ENCODE results near the gene CPNE6.

The CPNE6 gene

GRCh38 chr14:24115422-24116127, 44.2 kb downstream of the CPNE6 start:
- H3K27ac ChIP-seq = peak overlapping the region; percentile 99
- TF ChIP-seq CTCF (IDR thresholded peaks at IDR 0.05) = no peak

GRCh38 chr14:24116128-24116814, 44.9 kb downstream of the CPNE6 start:
- peak overlapping the region; percentile 99; the same call in 1 of the 2 replicates for H3K27ac ChIP-seq

GRCh38 chr14:24117179-24117578, 45.8 kb downstream of the CPNE6 start:
- H3K27ac ChIP-seq = no peak overlapping the region
- TF ChIP-seq ZFX (IDR thresholded peaks at IDR 0.05; ENCODE audit: borderline replicate concordance) (no peak), CTCF (IDR thresholded peaks at IDR 0.05) (no peak)

More at GRCh38 chr14:24116128-24116814, 44.9 kb downstream of the CPNE6 start:
- TF ChIP-seq ZFX (IDR thresholded peaks at IDR 0.05; ENCODE audit: borderline replicate concordance) (no peak), CTCF (IDR thresholded peaks at IDR 0.05) (no peak)

- H3K27ac ChIP-seq = no peak overlapping the region
- TF ChIP-seq ZFX (IDR thresholded peaks at IDR 0.05; ENCODE audit: borderline replicate concordance) = no peak
- TF ChIP-seq CTCF (IDR thresholded peaks at IDR 0.05) = no peak
Observed at GRCh38 chr14:24119691-24120090, 48.3 kb downstream of the CPNE6 start.

- TF ChIP-seq ZFX (IDR thresholded peaks at IDR 0.05; ENCODE audit: borderline replicate concordance) (no peak), CTCF (IDR thresholded peaks at IDR 0.05) (no peak)
- H3K27ac ChIP-seq = no peak overlapping the region
Observed at GRCh38 chr14:24121210-24121609, 49.8 kb downstream of the CPNE6 start.

- H3K27ac ChIP-seq = no peak overlapping the region
- no peak for TF ChIP-seq CTCF (IDR thresholded peaks at IDR 0.05)
- no peak for TF ChIP-seq ZFX (IDR thresholded peaks at IDR 0.05; ENCODE audit: borderline replicate concordance)
Observed at GRCh38 chr14:24122416-24122815, 51.1 kb downstream of the CPNE6 start.

- TF ChIP-seq ZFX (IDR thresholded peaks at IDR 0.05; ENCODE audit: borderline replicate concordance) (no peak), CTCF (IDR thresholded peaks at IDR 0.05) (no peak)
- 0 out of 2 replicates have a peak overlapping the region, but pooled peaks have one; percentile 29 for H3K27ac ChIP-seq
Observed at GRCh38 chr14:24122898-24123297, 51.5 kb downstream of the CPNE6 start.
